ENCODE measurements around the gene RESP18.

- TF ChIP-seq BCL3 (IDR thresholded peaks at IDR 0.05) = no peak
- TF ChIP-seq, protein P1, sequence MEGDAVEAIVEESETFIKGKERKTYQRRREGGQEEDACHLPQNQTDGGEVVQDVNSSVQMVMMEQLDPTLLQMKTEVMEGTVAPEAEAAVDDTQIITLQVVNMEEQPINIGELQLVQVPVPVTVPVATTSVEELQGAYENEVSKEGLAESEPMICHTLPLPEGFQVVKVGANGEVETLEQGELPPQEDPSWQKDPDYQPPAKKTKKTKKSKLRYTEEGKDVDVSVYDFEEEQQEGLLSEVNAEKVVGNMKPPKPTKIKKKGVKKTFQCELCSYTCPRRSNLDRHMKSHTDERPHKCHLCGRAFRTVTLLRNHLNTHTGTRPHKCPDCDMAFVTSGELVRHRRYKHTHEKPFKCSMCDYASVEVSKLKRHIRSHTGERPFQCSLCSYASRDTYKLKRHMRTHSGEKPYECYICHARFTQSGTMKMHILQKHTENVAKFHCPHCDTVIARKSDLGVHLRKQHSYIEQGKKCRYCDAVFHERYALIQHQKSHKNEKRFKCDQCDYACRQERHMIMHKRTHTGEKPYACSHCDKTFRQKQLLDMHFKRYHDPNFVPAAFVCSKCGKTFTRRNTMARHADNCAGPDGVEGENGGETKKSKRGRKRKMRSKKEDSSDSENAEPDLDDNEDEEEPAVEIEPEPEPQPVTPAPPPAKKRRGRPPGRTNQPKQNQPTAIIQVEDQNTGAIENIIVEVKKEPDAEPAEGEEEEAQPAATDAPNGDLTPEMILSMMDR (IDR thresholded peaks at IDR 0.05) = peak; percentile 66
- TF ChIP-seq MAZ (IDR thresholded peaks at IDR 0.05; ENCODE audit: borderline replicate concordance, low read depth, low read length) = no peak
- peak; percentile 52; the same call in 2 of the 3 replicates for TF ChIP-seq SMC3 (IDR thresholded peaks at IDR 0.05)
- TF ChIP-seq EHMT2 (IDR thresholded peaks at IDR 0.05; ENCODE audit: low read depth) = no peak
- TF ChIP-seq RFX5 (IDR thresholded peaks at IDR 0.05) = no peak
- TF ChIP-seq POLR2AphosphoS2 (conservative IDR thresholded peaks at IDR 0.05; ENCODE audit: low read length) = no peak
- TF ChIP-seq ESRRA (IDR thresholded peaks at IDR 0.05; ENCODE audit: borderline replicate concordance, low read length) = no peak
- no peak for TF ChIP-seq JUNB (IDR thresholded peaks at IDR 0.05)
- TF ChIP-seq, protein P2, sequence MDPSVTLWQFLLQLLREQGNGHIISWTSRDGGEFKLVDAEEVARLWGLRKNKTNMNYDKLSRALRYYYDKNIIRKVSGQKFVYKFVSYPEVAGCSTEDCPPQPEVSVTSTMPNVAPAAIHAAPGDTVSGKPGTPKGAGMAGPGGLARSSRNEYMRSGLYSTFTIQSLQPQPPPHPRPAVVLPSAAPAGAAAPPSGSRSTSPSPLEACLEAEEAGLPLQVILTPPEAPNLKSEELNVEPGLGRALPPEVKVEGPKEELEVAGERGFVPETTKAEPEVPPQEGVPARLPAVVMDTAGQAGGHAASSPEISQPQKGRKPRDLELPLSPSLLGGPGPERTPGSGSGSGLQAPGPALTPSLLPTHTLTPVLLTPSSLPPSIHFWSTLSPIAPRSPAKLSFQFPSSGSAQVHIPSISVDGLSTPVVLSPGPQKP (IDR thresholded peaks at IDR 0.05; ENCODE audit: low read depth, low read length) = no peak
- no peak for TF ChIP-seq REST (IDR thresholded peaks at IDR 0.05)
- TF ChIP-seq, protein P3, sequence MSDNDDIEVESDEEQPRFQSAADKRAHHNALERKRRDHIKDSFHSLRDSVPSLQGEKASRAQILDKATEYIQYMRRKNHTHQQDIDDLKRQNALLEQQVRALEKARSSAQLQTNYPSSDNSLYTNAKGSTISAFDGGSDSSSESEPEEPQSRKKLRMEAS (IDR thresholded peaks at IDR 0.05) = no peak
- TF ChIP-seq HDAC2 (IDR thresholded peaks at IDR 0.05) = no peak
These were observed 20.0 kb upstream of the RESP18 start for GRCh38 chr2:219352448-219353023.

All from A549 (cell line).